ENCODE measurements around the gene GABRG3. TPM values are rescaled to one million over a fixed set of nuclear protein-coding genes. Genes with fewer than 3 reads are reported as not detected.

Gene GABRG3
- total and polyA plus RNA-seq, 2 experiments from 2014 or later: 0.10 to 1.4 TPM

GRCh38 chr15:26967719-26968269 is 3.2 kb upstream of the GABRG3 start:
- peak; percentile 63 for ATAC-seq
- H3K27ac Mint-ChIP-seq: no peak overlapping the region
- H3K4me2 ChIP-seq: peak overlapping the region; percentile 94

More at GRCh38 chr15:26967719-26968269, 3.2 kb upstream of the GABRG3 start:
- Histone ChIP-seq H3K27ac (ENCODE audit: low read depth) (no peak overlapping the region), H3K36me3 (ENCODE audit: insufficient read depth) (no peaks in the 10 kb centered on the region), H3K79me2 (replicated peaks; ENCODE audit: insufficient read depth) (no peaks in the 10 kb centered on the region), H3K4me1 (ENCODE audit: insufficient read depth) (peaks cover 11% of the 10 kb centered on the region; the same call in 1 of the 2 replicates), H3K9me2 (ENCODE audit: insufficient read depth) (no peaks in the 10 kb centered on the region), H2AFZ (peak overlapping the region; percentile 99), H3K27me3 (ENCODE audit: insufficient read depth) (peaks cover 62% of the 10 kb centered on the region), H4K20me1 (replicated peaks; ENCODE audit: insufficient read depth) (0 out of 2 replicates have a peak, but pooled peaks cover 4% of the 10 kb centered on the region), H3F3A (replicated peaks; ENCODE audit: low read depth) (0 out of 2 replicates have a peak, but pooled peaks cover 2% of the 10 kb centered on the region), H3K4me3 (peak overlapping the region; percentile 52)
- peak overlapping the region; percentile 85 for H3K4me3 Mint-ChIP-seq
- H3K27me3 Mint-ChIP-seq (ENCODE audit: insufficient read depth, low read depth, poor library complexity): peaks cover 47% of the 10 kb centered on the region
- 0 out of 3 replicates have a peak, but pooled peaks cover 3% of the 10 kb centered on the region for H3K9me3 Mint-ChIP-seq
- H3K4me1 Mint-ChIP-seq: peaks cover 12% of the 10 kb centered on the region
- H3K36me3 Mint-ChIP-seq (ENCODE audit: low read depth): no peaks in the 10 kb centered on the region; the same call in 2 of the 3 replicates
- TF ChIP-seq STAT1 (IDR thresholded peaks at IDR 0.05; ENCODE audit: unreplicated experiment) (no peak), JUNB (IDR thresholded peaks at IDR 0.05; ENCODE audit: unreplicated experiment) (no peak), CTCF (conservative IDR thresholded peaks at IDR 0.05; ENCODE audit: low read depth in 2 of 2) (no peak), ETS1 (IDR thresholded peaks at IDR 0.05) (no peak), ZNF114 (CRISPR knock-in tag; IDR thresholded peaks at IDR 0.05) (no peak), POLR2AphosphoS5 (IDR thresholded peaks at IDR 0.05; ENCODE audit: low read depth) (0 out of 2 replicates have a peak, but pooled peaks have one; percentile 24), REST (IDR thresholded peaks at IDR 0.05; ENCODE audit: unreplicated experiment) (no peak), EZH2 (IDR thresholded peaks at IDR 0.05; ENCODE audit: low read depth, unreplicated experiment) (no peak)
- DNase-seq (ENCODE audit: low spot score): peak; percentile 85

Data from GM23338 (cell line).